Fibroblast of skin of left quadriceps (primary cell): ENCODE results near the gene MRPS15.
A peak's percentile ranks its signal among the peaks of the same experiment; 100 is the strongest.

ENCODE experiments used
- DNase-seq, 2 experiments: peaks; one replicate each; pipeline ENCODE4 v3.0.0-alpha.2; 2013; ENCODE audit warnings: low read depth in 2 of 2

MRPS15 gene

DNA sequence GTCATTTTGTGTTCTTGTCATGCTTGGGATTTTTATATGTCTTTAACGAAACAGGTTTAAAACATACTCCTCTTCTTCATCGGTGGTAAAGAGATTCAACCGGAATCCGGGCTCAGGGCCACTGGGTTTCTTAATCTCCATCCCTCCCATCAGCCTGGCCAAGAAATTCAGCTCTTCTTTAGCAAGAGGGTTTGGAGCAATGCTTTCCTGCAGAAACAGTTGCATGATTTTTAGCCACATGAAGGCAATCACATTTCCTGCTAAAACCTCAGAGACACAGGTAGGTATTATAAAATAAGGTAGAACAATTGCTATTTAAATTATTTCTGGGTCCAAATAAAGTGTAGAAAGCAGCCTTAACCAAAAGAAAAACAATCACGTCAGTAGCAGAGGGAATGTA lies 43.8 kb downstream of the MRPS15 start:
- no peak for DNase-seq

DNA sequence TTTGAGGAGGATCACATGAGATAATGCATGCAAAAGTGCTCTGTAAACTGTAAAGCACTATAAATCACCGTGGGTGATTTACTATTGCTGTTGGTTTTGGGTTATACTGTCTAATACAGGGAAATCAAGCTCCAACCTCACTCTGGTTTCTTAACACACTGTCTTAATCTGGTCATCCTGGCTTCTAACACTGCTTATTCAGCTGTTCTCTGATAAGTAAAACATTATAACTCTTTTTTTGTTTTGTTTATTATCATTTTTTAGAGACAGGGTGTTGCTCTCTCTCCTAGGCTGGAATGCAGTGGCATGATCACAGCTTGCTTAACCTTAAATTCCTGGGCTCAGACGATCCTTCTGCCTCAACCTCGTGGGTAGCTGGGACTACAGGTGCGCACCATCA lies 44.6 kb downstream of the MRPS15 start:
- no peak for DNase-seq

DNA sequence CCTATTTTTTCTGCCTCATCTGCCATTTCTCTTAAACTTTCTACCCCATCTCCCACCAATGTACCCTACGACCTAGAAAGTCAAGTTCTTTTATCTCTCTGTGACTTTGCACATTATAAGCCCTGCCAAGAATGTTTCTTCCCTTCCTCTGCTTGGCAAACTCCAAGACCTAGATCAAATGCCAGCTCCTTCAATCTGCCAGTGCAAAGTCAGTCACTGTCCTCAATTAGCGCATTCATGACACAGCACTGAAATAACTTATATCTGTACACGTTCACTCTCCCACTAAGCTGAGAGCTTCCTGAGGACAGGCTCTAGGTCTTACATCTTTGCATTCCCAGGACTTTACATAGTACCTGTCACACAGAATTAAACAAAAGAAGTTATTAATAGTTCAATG lies 45.0 kb downstream of the MRPS15 start:
- no peak for DNase-seq

DNA sequence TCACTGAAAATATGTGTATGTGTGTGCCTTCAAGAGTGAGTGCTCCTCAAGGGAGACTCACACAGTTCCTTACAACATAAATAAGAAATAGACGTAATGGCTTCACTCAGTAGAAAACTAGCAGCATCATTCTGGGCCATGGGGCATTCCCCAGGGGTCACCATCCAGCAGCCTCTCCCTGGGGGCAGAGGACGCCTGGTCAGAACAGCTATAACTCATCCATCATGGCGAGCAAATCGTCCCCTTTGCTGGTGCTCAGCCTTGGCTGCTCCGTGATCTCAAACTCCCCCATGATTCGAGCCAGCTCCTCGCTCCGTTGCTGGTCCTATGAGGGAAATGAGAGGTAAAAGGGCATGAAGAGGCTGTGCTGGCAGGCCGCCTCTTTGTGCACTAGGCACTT lies 46.3 kb downstream of the MRPS15 start:
- no peak for DNase-seq

DNA sequence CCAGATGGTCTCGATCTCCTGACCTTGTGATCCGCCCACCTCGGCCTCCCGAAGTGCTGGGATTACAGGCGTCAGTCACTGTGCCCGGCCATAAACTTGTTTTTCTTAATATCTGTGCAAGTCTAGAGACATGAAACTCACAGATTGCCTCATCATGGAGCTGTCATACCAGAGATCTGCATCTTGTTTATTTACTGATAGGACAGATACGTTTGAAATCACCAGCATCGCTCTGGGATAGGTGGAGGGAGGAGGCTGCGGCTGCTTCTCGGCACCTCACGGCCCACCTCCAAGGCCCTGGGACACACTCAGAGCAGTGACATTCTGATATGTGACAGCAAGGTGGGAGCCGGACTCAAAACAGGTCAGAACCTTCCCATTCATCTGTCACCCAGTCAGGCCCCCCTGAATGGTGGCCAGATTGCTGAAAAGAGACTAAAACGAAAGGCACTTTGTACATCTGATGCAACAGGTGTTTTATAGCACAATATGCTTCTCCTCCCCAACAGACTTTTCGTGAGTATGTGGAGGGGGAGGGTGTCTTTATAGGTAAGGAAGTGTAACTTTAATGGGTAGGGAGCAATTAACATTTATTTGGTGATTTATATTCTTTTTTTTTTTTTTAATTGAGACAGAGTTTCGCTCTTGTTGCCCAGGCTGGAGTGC lies 48.4 kb downstream of the MRPS15 start:
- DNase-seq: no peak

DNA sequence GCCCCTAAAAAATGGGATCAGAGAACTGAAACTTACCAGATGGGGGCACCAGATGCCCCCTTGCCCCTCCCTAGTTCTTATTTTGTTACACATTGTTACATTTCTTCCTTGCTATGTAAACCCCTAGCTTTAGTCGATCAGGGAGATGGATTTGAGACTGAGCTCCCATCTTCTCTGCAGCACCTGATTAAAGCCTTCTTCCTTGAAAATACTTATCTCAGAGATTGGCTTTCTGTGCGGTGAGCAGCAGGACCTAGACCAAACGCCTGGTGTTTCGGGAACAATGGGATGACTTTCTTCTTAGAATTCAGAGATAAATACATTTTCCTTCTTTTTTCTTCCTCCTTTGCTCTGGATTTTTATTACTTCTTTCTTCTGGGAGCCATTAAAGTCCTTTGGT lies 49.8 kb downstream of the MRPS15 start:
- no peak for DNase-seq

DNA sequence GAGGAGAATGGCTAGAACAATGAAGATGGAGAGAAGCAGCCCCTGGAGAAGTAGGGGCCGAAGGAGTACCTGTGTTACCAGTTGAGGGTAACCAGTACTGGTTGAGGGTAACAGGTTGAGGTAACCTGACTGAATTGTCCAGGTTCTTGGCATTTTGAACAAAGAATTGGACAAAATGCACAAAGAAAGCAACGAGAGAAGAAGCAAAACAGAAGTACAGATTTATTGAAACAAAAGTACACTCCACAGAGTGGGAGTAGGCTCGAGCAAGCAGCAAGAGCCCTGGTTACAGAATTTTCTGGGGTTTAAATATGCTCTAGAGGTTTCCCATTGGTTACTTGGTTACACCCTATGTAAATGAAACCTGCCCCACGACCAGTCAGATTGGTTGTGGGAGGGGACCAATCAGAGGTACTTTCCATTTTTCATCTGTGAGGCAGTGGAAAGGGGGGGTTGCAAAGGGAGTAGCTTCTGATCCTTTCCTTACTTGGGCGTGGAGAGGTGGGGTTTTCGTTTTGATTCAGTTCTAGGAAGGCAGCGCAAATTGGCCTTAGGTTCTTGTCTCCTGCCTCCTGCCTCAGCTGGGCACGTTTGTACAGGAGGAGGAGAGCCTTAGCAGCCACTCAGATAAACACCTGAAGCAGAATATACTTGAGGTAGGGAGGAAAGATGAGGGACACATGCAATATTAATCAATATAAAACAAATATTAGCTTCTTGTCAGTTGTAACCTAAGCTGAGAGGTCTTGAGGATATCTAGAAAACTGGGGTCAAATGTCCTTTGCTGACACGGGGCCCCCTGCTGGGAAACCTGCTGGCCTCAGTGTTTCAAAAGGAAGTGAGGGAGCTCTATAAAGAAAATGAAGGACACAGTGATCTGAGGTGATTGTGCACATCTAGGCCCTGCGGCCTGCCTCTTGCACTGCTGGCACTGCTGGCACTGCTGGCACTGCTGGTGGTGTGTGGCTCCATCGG lies 52.2 kb downstream of the MRPS15 start:
- peak in 1 of 2 experiments; percentile 6 for DNase-seq

DNA sequence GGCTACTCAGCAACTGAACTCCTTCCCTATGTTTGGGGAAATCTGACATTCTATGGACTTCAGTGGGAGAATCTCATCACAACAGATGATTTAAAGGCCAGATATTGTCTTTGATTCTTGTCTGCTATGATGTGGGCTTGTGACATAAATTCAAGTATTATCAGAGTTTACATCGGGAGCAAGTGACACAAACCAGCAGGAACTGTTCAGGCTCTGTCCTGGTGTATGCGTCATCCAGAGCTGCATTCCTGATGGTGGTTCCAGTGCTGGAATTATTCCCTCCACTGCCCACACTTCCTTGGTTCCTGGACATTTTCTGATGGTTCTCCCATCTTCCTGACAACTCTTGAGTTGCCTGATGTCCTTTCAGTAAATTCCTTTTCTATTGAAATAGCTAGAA lies 55.7 kb downstream of the MRPS15 start:
- DNase-seq: no peak

DNA sequence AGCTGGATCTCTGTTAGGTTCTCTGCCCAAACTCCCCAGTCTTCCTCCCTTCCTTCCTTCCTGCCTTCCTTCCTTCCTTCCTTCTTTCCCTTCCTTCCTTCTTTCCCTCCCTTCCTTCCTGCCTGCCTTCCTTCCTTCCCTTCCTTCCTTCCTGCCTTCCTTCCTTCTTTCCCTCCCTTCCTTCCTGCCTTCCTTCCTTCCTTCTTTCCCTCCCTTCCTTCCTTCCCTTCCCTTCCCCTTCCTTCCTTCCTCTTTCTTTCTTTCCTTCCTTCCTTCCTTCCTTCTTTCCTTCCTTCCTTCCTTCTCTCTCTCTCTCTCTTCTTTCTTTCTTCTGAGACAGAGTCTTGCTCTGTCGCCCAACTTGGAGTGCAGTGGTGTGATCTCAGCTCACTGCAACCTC lies 57.7 kb downstream of the MRPS15 start:
- no peak for DNase-seq
